ENCODE results near the gene HSD17B11.
"Not testable (repeated sequence)": the region's sequence is repeated elsewhere in the genome, so short reads cannot be mapped to it uniquely, and the experiment has no call there.

DNA sequence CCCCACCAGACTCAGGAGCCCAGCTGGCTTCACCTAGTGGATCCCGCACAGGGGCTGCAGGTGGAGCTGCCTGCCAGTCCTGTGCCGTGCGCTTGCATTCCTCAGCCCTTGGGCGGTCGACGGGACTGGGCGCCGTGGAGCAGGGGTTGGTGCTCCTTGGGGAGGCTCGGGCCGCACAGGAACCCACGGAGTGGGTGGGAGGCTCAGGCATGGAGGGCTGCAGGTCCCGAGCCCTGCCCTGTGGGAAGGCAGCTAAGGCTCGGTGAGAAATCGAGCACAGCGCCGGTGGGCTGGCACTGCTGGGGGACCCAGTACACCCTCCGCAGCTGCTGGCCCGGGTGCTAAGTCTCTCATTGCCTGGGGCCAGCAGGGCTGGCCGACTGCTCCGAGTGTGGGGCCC, 4.9 kb upstream of the HSD17B11 start:
- TF ChIP-seq, protein P1, sequence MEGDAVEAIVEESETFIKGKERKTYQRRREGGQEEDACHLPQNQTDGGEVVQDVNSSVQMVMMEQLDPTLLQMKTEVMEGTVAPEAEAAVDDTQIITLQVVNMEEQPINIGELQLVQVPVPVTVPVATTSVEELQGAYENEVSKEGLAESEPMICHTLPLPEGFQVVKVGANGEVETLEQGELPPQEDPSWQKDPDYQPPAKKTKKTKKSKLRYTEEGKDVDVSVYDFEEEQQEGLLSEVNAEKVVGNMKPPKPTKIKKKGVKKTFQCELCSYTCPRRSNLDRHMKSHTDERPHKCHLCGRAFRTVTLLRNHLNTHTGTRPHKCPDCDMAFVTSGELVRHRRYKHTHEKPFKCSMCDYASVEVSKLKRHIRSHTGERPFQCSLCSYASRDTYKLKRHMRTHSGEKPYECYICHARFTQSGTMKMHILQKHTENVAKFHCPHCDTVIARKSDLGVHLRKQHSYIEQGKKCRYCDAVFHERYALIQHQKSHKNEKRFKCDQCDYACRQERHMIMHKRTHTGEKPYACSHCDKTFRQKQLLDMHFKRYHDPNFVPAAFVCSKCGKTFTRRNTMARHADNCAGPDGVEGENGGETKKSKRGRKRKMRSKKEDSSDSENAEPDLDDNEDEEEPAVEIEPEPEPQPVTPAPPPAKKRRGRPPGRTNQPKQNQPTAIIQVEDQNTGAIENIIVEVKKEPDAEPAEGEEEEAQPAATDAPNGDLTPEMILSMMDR (IDR thresholded peaks at IDR 0.05) = not testable (repeated sequence)
- TF ChIP-seq, protein P2, sequence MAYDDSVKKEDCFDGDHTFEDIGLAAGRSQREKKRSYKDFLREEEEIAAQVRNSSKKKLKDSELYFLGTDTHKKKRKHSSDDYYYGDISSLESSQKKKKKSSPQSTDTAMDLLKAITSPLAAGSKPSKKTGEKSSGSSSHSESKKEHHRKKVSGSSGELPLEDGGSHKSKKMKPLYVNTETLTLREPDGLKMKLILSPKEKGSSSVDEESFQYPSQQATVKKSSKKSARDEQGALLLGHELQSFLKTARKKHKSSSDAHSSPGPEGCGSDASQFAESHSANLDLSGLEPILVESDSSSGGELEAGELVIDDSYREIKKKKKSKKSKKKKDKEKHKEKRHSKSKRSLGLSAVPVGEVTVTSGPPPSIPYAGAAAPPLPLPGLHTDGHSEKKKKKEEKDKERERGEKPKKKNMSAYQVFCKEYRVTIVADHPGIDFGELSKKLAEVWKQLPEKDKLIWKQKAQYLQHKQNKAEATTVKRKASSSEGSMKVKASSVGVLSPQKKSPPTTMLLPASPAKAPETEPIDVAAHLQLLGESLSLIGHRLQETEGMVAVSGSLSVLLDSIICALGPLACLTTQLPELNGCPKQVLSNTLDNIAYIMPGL (CRISPR knock-in tag; IDR thresholded peaks at IDR 0.05) = not testable (repeated sequence)
- not testable (repeated sequence) for TF ChIP-seq NFATC4 (CRISPR knock-in tag; IDR thresholded peaks at IDR 0.05); MYBL2 (CRISPR knock-in tag; IDR thresholded peaks at IDR 0.05); ZNF121 (CRISPR knock-in tag; IDR thresholded peaks at IDR 0.05); TEAD4 (CRISPR knock-in tag; IDR thresholded peaks at IDR 0.05); GABPB1 (CRISPR knock-in tag; IDR thresholded peaks at IDR 0.05); NR1H2 (CRISPR knock-in tag; IDR thresholded peaks at IDR 0.05); TCF7 (CRISPR knock-in tag; IDR thresholded peaks at IDR 0.05; ENCODE audit: low read depth)
- TF ChIP-seq, protein P3, sequence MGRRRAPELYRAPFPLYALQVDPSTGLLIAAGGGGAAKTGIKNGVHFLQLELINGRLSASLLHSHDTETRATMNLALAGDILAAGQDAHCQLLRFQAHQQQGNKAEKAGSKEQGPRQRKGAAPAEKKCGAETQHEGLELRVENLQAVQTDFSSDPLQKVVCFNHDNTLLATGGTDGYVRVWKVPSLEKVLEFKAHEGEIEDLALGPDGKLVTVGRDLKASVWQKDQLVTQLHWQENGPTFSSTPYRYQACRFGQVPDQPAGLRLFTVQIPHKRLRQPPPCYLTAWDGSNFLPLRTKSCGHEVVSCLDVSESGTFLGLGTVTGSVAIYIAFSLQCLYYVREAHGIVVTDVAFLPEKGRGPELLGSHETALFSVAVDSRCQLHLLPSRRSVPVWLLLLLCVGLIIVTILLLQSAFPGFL (CRISPR knock-in tag; IDR thresholded peaks at IDR 0.05; ENCODE audit: borderline replicate concordance) = not testable (repeated sequence)
- TF ChIP-seq, protein P4, sequence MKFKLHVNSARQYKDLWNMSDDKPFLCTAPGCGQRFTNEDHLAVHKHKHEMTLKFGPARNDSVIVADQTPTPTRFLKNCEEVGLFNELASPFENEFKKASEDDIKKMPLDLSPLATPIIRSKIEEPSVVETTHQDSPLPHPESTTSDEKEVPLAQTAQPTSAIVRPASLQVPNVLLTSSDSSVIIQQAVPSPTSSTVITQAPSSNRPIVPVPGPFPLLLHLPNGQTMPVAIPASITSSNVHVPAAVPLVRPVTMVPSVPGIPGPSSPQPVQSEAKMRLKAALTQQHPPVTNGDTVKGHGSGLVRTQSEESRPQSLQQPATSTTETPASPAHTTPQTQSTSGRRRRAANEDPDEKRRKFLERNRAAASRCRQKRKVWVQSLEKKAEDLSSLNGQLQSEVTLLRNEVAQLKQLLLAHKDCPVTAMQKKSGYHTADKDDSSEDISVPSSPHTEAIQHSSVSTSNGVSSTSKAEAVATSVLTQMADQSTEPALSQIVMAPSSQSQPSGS (CRISPR knock-in tag; IDR thresholded peaks at IDR 0.05; ENCODE audit: borderline replicate concordance, low read depth) = not testable (repeated sequence)
- TF ChIP-seq, protein P5, sequence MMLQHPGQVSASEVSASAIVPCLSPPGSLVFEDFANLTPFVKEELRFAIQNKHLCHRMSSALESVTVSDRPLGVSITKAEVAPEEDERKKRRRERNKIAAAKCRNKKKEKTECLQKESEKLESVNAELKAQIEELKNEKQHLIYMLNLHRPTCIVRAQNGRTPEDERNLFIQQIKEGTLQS (CRISPR knock-in tag; conservative IDR thresholded peaks at IDR 0.05) = not testable (repeated sequence)
